HG02610 (cell line): ENCODE results near the gene FNDC3A.
"Not testable (repeated sequence)": the region's sequence is repeated elsewhere in the genome, so short reads cannot be mapped to it uniquely, and the experiment has no call there.

Experiments used
- ATAC-seq: cut with Tn5 transposase; IDR thresholded peaks from one replicate; pipeline ENCODE4 v1.9.1; 2021; ENCODE audit warnings: mild to moderate bottlenecking, moderate library complexity; ENCODE audit not compliant: unreplicated experiment

The FNDC3A gene

GRCh38 chr13:48976576-48977285, 1.0 kb downstream of the FNDC3A start:
- ATAC-seq = peak; percentile 8

DNA sequence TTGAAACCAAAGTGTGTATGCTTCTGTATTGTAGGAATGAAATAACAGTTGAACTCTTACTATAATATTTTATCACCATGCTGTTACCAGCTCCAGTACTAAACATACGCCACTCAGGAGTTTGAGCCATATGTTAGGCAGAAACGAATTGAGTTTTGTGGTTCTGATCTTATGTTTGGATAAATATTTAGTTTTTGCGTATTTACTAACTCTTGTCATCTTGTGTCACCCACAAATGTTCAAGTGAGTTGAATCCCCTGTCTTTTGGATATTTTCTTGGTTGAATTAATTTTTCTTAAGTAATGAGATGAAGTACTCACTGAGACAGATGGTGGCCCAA, 1.5 kb downstream of the FNDC3A start:
- ATAC-seq = no peak

- ATAC-seq = no peak
Observed at GRCh38 chr13:48977973-48978372, 2.3 kb downstream of the FNDC3A start.

DNA sequence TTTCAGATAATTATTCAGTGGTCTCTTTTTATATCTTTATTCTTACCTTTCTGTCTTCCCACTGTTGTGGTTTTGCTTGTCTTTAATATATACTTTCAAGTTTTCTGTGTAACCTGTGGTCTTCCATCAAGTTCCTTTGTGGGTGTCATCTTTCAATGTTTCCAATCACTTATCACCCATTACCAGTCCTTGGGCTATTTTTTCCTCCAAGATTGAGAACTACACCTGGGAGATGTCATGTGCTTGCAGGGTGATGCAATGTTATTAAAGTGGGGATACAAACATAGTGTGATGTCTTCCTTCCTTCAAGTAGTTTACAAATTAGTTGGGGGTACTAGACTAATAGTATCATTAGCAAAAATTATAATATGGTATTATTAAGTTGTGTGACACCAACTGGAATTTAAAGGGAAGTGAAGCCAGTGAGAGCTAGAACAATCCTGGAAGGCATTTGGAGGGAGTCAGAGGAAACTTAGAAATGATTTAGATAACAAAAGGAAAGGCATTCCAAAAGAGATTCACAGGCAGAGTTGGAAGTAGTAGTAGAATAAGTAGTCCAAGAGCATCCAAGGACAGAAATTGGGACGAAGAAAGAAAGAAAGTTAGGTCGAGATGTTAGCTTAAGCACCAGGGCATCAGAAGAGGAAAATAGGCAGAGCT, 3.4 kb downstream of the FNDC3A start:
- ATAC-seq = no peak

- peak; percentile 48 for ATAC-seq
Observed at GRCh38 chr13:48979892-48980291, 4.2 kb downstream of the FNDC3A start.

DNA sequence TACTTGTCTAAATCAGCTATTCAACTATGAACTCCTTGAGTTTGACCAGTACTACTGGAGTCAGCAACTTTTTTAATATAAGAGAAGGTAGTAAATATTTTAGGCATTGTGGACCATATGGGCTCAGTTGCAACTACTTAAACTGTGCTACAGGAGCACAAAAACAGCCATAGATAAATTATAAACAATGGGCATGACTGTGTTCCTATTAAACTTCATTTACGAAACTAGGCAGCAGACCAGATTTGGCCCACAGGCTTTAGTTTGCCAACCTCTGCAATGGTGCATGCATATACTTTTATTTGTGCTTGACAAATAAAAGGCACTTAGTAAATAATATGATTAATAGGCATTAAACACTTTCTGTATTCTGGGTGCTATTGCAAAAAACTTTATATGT, 7.6 kb downstream of the FNDC3A start:
- ATAC-seq = no peak

GRCh38 chr13:48985756-48986155, 10.0 kb downstream of the FNDC3A start:
- no peak for ATAC-seq

GRCh38 chr13:48990900-48991299, 15.2 kb downstream of the FNDC3A start:
- ATAC-seq = no peak

GRCh38 chr13:48993150-48993549, 17.4 kb downstream of the FNDC3A start:
- no peak for ATAC-seq

- peak; percentile 72 for ATAC-seq
Observed at GRCh38 chr13:48994706-48995105, 19.0 kb downstream of the FNDC3A start.

DNA sequence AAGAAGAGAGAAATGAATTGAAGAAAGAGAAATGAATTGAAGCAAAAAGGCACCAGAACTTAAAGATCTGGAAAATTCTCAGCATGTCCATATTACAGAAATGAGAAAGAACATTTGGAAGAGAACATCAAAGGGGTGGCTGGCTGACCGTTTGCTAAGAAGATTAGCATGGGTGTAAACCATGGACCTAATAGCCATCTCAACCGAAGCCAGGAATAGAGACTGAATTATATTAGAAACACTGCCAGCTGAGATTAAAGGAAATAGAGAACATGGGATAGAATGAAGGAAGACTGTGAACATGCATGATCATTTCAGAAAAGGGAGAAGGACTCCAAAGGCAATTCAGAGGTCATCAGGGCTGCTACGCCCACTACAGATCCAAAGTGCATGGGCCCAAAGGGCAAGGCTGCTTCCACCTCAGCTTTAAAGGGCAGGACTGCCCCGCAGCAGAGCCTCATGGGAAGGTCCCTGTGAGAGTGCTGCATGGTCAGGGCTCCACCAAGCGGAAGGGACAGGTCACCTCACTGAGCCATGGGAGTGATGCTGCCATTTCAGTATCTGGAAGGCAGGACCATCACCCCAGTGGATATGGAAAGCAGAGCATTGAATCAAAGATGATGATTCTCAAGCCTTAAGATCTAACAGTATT, 23.1 kb downstream of the FNDC3A start:
- ATAC-seq = no peak

DNA sequence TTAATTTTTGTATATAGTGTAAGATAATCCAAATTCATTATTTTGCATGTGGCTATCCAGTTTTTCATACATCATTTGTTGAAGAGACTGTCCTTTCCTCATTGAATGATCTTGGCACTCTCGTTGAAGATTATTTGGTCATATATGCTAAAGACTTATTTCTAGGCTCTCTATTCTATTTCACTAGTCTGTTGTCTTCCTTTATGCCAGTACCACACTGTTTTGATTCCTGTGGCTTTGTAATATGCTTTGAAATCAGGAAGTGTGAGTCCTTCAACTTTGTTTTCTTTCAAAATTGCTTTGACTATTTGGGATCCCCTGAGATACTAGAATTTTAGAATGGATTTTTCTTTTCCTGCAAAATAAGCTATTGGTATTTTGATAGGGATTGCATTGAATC, 24.5 kb downstream of the FNDC3A start:
- ATAC-seq = no peak

DNA sequence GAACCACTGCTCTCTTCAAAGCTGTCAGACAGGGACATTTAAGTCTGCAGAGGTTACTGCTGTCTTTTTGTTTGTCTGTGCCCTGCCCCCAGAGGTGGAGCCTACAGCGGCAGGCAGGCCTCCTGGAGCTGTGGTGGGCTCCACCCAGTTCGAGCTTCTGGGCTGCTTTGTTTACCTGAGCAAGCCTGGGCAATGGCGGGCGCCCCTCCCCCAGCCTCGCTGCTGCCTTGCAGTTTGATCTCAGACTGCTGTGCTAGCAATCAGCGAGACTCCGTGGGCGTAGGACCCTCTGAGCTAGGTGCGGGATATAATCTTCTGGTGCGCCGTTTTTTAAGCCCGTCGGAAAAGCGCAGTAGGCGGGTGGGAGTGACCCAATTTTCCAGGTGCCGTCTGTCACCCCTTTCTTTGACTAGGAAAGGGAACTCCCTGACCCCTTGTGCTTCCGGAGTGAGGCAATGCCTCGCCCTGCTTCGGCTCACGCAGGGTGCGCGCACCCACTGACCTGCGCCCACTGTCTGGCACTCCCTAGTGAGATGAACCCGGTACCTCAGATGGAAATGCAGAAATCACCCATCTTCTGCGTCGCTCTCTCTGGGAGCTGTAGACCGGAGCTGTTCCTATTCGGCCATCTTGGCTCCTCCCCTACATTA, 43.4 kb downstream of the FNDC3A start:
- not testable (repeated sequence) for ATAC-seq

- no peak for ATAC-seq
Observed at GRCh38 chr13:49020328-49020727, 44.6 kb downstream of the FNDC3A start.

DNA sequence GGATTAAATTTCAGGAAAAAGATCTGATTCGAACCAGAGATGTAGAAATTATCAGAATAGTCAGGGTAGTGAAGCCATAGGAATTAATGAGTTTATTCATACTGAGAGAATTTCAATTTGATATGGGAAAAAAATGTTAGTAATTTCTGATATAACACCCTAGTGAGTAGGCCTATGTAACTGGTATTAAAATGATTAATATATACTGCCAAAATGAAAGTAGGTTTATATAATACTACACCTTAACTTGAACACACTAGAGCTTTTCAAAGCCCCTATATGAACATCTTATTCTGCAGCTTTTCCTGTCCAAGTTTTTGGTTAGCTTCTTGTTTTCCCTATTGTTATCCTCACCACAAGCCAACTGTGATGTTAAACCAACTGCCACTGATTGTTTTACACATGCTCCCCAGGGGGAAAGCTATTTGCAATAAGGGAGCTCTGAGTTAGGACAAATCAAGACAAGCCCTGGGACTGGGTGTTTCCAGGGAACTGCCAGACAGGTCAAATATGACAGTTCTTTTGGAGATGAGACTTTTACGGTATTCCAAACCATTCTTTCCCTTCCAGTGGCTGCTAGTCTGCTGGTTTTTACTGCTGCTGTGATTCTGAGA, 45.3 kb downstream of the FNDC3A start:
- ATAC-seq = no peak

DNA sequence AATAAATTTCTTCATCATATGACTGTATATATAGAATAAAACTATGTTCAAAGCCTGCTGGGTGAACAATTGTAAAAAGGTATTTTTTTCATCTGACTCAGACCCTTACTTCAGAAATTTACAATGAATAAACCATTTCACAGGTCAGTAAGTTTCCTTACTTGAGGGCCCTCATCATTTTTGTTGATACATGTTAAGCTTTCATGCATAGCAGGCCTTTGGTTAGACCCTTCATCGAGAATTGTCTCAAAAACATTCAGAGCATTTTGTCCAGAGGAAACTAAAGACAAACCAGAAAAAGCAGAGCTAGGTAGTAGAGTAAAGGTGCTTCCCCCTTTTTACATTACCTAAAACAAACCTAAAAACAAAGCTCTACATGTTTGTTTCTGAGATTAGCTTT, 46.2 kb downstream of the FNDC3A start:
- no peak for ATAC-seq

GRCh38 chr13:49022472-49023144, 46.9 kb downstream of the FNDC3A start:
- ATAC-seq = no peak

- ATAC-seq = no peak
Observed at GRCh38 chr13:49023431-49023830, 47.7 kb downstream of the FNDC3A start.

DNA sequence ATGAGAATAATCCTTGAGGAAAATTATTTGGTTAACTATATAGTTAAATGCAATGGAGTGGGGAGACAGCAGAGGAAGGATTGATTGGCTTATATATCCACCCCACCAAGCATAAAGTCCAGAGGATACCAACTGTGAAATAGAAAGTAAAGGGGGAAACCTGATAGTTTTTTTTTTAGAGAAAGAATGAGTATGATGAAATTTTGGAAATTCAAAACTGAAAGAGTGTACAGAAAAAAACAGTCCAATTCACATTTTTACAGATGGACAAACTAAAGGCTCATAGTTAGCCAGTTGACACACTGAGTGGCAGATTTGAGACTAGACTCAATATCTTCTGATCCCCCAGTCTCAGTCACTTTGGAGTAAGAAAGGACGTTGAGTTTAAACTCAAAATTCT, 51.1 kb downstream of the FNDC3A start:
- ATAC-seq = no peak

DNA sequence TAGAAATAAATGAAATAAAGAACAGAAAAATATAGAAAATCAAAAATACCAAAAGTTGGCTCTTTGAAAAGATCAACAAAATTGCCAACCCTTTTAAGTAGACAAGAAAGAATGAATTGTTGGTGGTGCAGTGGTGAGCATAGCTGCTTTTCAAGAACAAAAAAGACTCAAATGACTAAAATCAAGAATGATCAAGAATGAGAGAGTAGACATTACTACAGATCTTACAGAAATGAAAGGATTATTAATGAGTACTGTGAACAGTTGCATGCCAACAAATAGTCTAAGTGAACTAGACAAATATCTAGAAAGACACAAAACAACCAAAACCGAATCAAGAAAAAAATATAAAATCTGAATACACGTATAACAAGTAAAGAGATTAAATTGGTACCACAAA, 53.9 kb downstream of the FNDC3A start:
- ATAC-seq = no peak

DNA sequence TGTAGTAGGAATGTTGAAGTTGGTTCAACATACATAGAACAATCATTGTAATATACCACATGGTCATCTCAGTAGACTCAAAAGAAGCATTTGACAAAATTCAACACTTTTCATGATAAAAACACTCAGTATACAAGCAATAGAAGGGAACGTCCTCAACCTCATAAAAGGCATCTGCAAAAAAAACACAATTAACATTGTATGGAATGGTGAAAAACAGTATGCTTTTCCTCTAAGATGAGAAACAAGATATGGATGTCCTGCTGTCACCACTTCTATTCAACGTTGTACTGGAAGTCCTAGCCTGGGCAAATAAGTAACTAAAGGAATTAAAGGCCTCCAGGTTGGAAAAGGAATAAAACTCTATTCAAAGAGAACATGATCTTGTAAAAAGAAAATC, 54.5 kb downstream of the FNDC3A start:
- ATAC-seq = no peak
